WERI-Rb-1 (cell line): Measurements from ENCODE around the gene CCL3.

ENCODE experiments used
- DNase-seq: peaks from one replicate; pipeline ENCODE4 v3.0.0-alpha.2; 2020
- H3K27ac ChIP-seq: fragments of 250-450 bp; sonication (Bioruptor Pico); 2 replicates; pipeline ENCODE4 v1.5.1; 2020; ENCODE audit warnings: mild to moderate bottlenecking, moderate library complexity
- H3K27me3 ChIP-seq: fragments of 250-450 bp; sonication (Bioruptor Pico); 2 replicates; pipeline ENCODE4 v1.5.1; 2021; ENCODE audit warnings: mild to moderate bottlenecking, low read depth, moderate library complexity; ENCODE audit not compliant: insufficient read depth, severe bottlenecking
- H3K36me3 ChIP-seq: fragments of 250-450 bp; sonication (Bioruptor Pico); 2 replicates; pipeline ENCODE4 v1.5.1; 2020; ENCODE audit warnings: mild to moderate bottlenecking, moderate library complexity
- H3K4me3 ChIP-seq: 2 replicates; pipeline ENCODE4 v1.5.1; 2011; ENCODE audit warnings: low read depth, mild to moderate bottlenecking, control low read depth, low read length
- H3K9me3 ChIP-seq: fragments of 250-450 bp; sonication (Bioruptor Pico); 2 replicates; pipeline ENCODE4 v1.5.1; 2021; ENCODE audit warnings: mild to moderate bottlenecking, moderate library complexity; ENCODE audit not compliant: severe bottlenecking
- CTCF ChIP-seq: IDR thresholded peaks from 2 replicates; pipeline ENCODE4 v1.5.1; 2011; ENCODE audit warnings: low read depth, mild to moderate bottlenecking, control low read depth, inconsistent platforms, low read length

Gene CCL3

GRCh38 chr17:36066365-36066985 is 23.5 kb downstream of the CCL3 start:
- no peak overlapping the region for H3K27ac ChIP-seq
- H3K9me3 ChIP-seq = no peaks in the 10 kb centered on the region
- no peaks in the 10 kb centered on the region for H3K27me3 ChIP-seq
- no peaks in the 10 kb centered on the region for H3K36me3 ChIP-seq
- no peak for TF ChIP-seq CTCF
- no peak overlapping the region for H3K4me3 ChIP-seq
- DNase-seq = no peak

- no peaks in the 10 kb centered on the region for H3K36me3 ChIP-seq
- no peak within 1 kb of the TSS for H3K4me3 ChIP-seq
- no peak for DNase-seq
- no peak for TF ChIP-seq CTCF
- H3K27me3 ChIP-seq = no peaks in the 10 kb centered on the region
- no peak within 1 kb of the TSS for H3K27ac ChIP-seq
- no peaks in the 10 kb centered on the region for H3K9me3 ChIP-seq
Measured at GRCh38 chr17:36063786-36064541, 26.0 kb downstream of the CCL3 start, which contains the start of gene CCL18. CCL18 (plus strand) TSS chr17:36064272; CDS start chr17:36064343, 71 bp downstream.

- no peak for TF ChIP-seq CTCF
- H3K27me3 ChIP-seq = no peaks in the 10 kb centered on the region
- H3K4me3 ChIP-seq = no peak overlapping the region
- DNase-seq = no peak
- H3K36me3 ChIP-seq = no peaks in the 10 kb centered on the region
- H3K27ac ChIP-seq = no peak overlapping the region
- no peaks in the 10 kb centered on the region for H3K9me3 ChIP-seq
Measured at GRCh38 chr17:36060816-36061215, 29.1 kb downstream of the CCL3 start.

- Histone ChIP-seq H3K9me3 (no peaks in the 10 kb centered on the region), H3K4me3 (no peak overlapping the region), H3K27me3 (no peaks in the 10 kb centered on the region), H3K36me3 (no peaks in the 10 kb centered on the region), H3K27ac (no peak overlapping the region)
- no peak for TF ChIP-seq CTCF
- DNase-seq = no peak
Measured at GRCh38 chr17:36059406-36059805, 30.5 kb downstream of the CCL3 start.

GRCh38 chr17:36057911-36058310 is 32.0 kb downstream of the CCL3 start:
- no peak for DNase-seq
- Histone ChIP-seq H3K27ac (no peak overlapping the region), H3K4me3 (no peak overlapping the region), H3K36me3 (no peaks in the 10 kb centered on the region), H3K9me3 (no peaks in the 10 kb centered on the region), H3K27me3 (no peaks in the 10 kb centered on the region)
- TF ChIP-seq CTCF = no peak
